ENCODE measurements around the gene RGS11.

DNA sequence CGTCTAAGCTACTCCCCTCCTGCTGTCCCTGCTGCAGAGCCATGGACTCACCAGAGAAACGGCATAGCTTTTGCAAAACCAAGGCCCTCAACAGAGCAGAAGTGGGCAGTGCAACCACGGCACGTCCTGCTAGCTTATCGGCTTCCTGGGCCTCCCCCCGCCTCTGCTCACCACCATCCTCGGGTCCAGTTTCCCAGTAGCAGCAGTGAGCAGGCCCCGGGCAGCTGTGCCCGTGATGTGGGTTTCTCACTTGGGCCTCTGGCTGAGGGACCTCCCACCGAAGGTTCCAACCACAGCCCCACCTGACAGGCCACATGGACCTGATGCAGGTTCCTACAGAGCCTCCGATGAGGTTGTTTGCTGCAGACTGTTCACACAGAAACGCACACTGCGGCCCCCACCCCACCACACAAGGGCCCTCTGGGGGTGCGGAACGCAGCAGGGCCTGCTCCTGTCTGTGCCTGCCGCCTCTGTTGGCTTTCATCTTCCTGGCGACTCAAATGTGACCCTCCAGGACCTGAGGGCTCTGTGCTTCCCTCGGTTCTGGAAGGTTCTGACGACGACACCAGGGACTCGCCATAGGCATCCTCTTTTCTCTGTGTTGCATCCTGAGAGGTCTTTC is 32.1 kb upstream of the RGS11 start:
- no peak for TF ChIP-seq TAF1 (IDR thresholded peaks at IDR 0.05; ENCODE audit: low read depth, low read length)
- TF ChIP-seq POLR2A (IDR thresholded peaks at IDR 0.05; ENCODE audit: low read depth, low read length) = no peak
- no peak for TF ChIP-seq POLR2AphosphoS5 (IDR thresholded peaks at IDR 0.05; ENCODE audit: low read depth, low read length)
- TF ChIP-seq SPI1 (IDR thresholded peaks at IDR 0.05; ENCODE audit: low read depth, low read length) = no peak
